DND-41 (cell line): ENCODE data around the gene ATXN1.

Experiments
- CTCF ChIP-seq: IDR thresholded peaks from 2 replicates; pipeline ENCODE4 v1.5.1; 2012; ENCODE audit warnings: borderline replicate concordance, low read length, moderate library complexity, mild to moderate bottlenecking; ENCODE audit not compliant: poor library complexity, severe bottlenecking; ENCODE audit errors: extremely low read depth
- EZH2 ChIP-seq: IDR thresholded peaks from 3 replicates; pipeline ENCODE4 v1.6.1; 2012; ENCODE audit warnings: borderline replicate concordance, low read depth, mild to moderate bottlenecking, moderate library complexity, low read length, inconsistent platforms; ENCODE audit not compliant: severe bottlenecking

DNA sequence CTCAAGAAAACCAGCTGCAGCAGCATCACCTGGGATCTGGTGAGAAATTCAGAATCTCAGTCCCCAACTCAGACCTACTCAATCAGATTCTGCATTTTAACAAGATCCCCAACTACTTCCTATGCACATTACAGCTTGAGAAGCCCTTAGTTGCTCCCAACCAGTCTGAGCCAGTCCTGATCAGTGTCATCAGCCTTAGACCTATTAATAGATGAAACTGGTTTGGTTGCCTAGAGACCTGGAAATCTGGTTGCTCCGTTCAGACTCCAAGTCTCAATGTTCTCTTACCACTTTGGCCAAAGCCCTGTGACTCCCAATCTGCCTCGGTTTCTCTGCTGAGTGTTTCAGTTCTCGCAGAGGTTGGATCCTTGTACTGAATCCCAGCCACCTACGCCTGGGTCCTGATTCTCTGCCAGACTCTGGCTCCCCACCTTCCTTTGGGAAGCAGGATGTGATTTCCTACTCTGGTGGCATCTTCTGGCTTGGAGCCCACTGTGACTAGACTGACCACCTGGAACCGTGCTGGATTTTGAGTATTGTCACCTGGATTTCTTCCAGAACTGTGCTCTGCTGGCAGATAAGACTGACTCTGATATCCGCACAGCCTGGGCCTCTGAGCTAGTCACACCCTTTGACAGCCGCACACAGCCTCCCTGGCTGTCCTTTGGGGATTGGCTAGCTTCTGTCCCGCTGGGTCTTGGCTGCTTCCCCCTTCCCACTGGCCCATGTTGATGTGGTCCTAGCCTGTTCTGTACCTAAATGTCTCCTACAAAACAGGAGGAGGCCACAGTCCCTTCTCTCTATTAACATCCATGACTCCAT is 20.3 kb upstream of the ATXN1 start:
- TF ChIP-seq CTCF = no peak
- TF ChIP-seq EZH2 = no peak
